K562 (cell line): ENCODE data around the gene AVPI1. TPM values are rescaled to one million over a fixed set of nuclear protein-coding genes. Genes with fewer than 3 reads are reported as not detected.

Experiments
- GABPA ChIP-seq: fragments of 200-800 bp; sonication (Bioruptor generic); conservative IDR thresholded peaks from 2 replicates; pipeline ENCODE4 v1.6.1; 2016; ENCODE audit warnings: low read depth, missing genetic modification characterization, missing compliant biosample characterization
- HDAC2 ChIP-seq: fragments of 450-650 bp; IDR thresholded peaks from 2 replicates; pipeline ENCODE4 v1.6.1; 2016; ENCODE audit warnings: mild to moderate bottlenecking
- MAZ ChIP-seq, 2 experiments: fragments of 450-650 bp in 1 of 2; sonication (generic) in 1 of 2; formaldehyde crosslinking; IDR thresholded peaks in 1 of 2; conservative IDR thresholded peaks in 1 of 2; 2 replicates each; pipeline versions ENCODE4 v1.4.0 to v1.5.0; 2020; ENCODE audit warnings: mild to moderate bottlenecking in 1 of 2, missing genetic modification reagents in 1 of 2
- NCOA2 ChIP-seq, 2 experiments: fragments of 450-650 bp; IDR thresholded peaks; 2 replicates each; pipeline ENCODE4 v1.6.1; 2018; ENCODE audit warnings: mild to moderate bottlenecking in 2 of 2, moderate library complexity in 1 of 2; ENCODE audit not compliant: partially characterized antibody in 2 of 2
- NFIC ChIP-seq: fragments of 450-650 bp; IDR thresholded peaks from 2 replicates; pipeline ENCODE4 v1.6.1; 2017; ENCODE audit warnings: mild to moderate bottlenecking, inconsistent platforms
- RBM14 ChIP-seq: fragments of 200-400 bp; formaldehyde crosslinking; IDR thresholded peaks from 2 replicates; pipeline ENCODE4 v1.6.1; 2018; ENCODE audit warnings: low read depth, mild to moderate bottlenecking, low read length, moderate library complexity, borderline replicate concordance; ENCODE audit not compliant: insufficient read depth
- SIN3A ChIP-seq, 2 experiments: fragments of 150-350 bp in 1 of 2; IDR thresholded peaks; 2 replicates each; pipeline ENCODE4 v1.6.1; 2011 to 2016; ENCODE audit warnings: borderline replicate concordance in 2 of 2, low read depth in 2 of 2, low read length in 2 of 2, mild to moderate bottlenecking in 2 of 2, moderate library complexity in 2 of 2; ENCODE audit not compliant: control insufficient read depth in 1 of 2
- VEZF1 ChIP-seq: fragments of 200-800 bp; sonication (Bioruptor generic); IDR thresholded peaks from 2 replicates; pipeline ENCODE4 v1.6.1; 2017; ENCODE audit warnings: missing genetic modification characterization, missing compliant biosample characterization
- ZBED1 ChIP-seq: IDR thresholded peaks from 2 replicates; pipeline ENCODE4 v1.6.1; 2014
- ZNF140 ChIP-seq: fragments of 250-450 bp; sonication (Bioruptor Pico); IDR thresholded peaks from 2 replicates; pipeline ENCODE4 v1.8.0; 2021; ENCODE audit warnings: moderate library complexity, mild to moderate bottlenecking, inconsistent platforms
- ZNF408 ChIP-seq: fragments of 250-450 bp; sonication (Bioruptor Pico); IDR thresholded peaks from 2 replicates; pipeline ENCODE4 v1.4.0; 2020; ENCODE audit warnings: low read depth, mild to moderate bottlenecking, moderate library complexity
- ZNF644 ChIP-seq: fragments of 200-800 bp; sonication (Bioruptor generic); IDR thresholded peaks from 2 replicates; pipeline ENCODE4 v1.6.1; 2016; ENCODE audit warnings: low read depth, missing genetic modification characterization, missing compliant biosample characterization
- ZNF740 ChIP-seq, 3 experiments: fragments of 200-800 bp in 1 of 3; sonication (Bioruptor generic) in 1 of 3; sonication (generic) in 1 of 3; formaldehyde crosslinking in 1 of 3; IDR thresholded peaks; 2 replicates each; pipeline versions ENCODE4 v1.6.1 to v1.8.0; 2016 to 2022; ENCODE audit warnings: mild to moderate bottlenecking in 2 of 3, missing compliant biosample characterization in 2 of 3, missing genetic modification characterization in 2 of 3, missing genetic modification reagents in 1 of 3
- polyA plus RNA-seq, 8 experiments: library from polyadenylated mRNA; depleted of rRNA in 4 of 8; stranded (reverse) in 5 of 8; unstranded in 3 of 8; fragments of >200 nt; fragmentation: Nextera tagmentation in 2 of 8; fragmentation: Illumina TruSeq in 1 of 8; extraction: Ambion mirVana in 2 of 8; extraction: Trizol in 1 of 8; gene quantifications; 2 replicates each; pipeline versions ENCODE4 v1.2.1 to v1.2.3, GENCODE V29; 2011 to 2014; ENCODE audit warnings: inconsistent platforms in 1 of 8, missing spikeins in 1 of 8
- total RNA-seq, 7 experiments: library from RNA; depleted of rRNA in 6 of 7; stranded (reverse); fragments of >200 nt in 6 of 7; fragmentation: Illumina TruSeq in 2 of 7; extraction: Trizol in 2 of 7; gene quantifications; 2 replicates each; pipeline versions ENCODE4 v1.2.1 to v1.2.3, GENCODE V29; 2011 to 2021; ENCODE audit warnings: low replicate concordance in 1 of 7
- TF ChIP-seq, protein P1 (sequence below): sonication (generic); formaldehyde crosslinking; IDR thresholded peaks from 2 replicates; pipeline ENCODE4 v1.8.1; 2023; ENCODE audit warnings: mild to moderate bottlenecking, missing genetic modification reagents, moderate library complexity
- TF ChIP-seq, protein P2 (sequence below): IDR thresholded peaks from 2 replicates; pipeline ENCODE4 v1.6.1; 2011; ENCODE audit warnings: borderline replicate concordance, low read depth, mild to moderate bottlenecking, moderate library complexity, low read length; ENCODE audit not compliant: insufficient read depth, poor library complexity, severe bottlenecking
- TF ChIP-seq, protein P3 (sequence below): sonication (generic); formaldehyde crosslinking; IDR thresholded peaks from 2 replicates; pipeline ENCODE4 v1.8.0; 2022; ENCODE audit warnings: mild to moderate bottlenecking, missing genetic modification reagents, borderline replicate concordance

Gene AVPI1
- total and polyA plus RNA-seq, 9 of the 15 experiments (the other 6 are each of a cell fraction or from before 2014, with no cell fraction given) = 0.90 to 10.4 (median 7.4) TPM

- peak; percentile 88 for TF ChIP-seq VEZF1
- no peak for TF ChIP-seq ZNF740 (CRISPR knock-in tag; IDR thresholded peaks at IDR 0.05)
- no peak for TF ChIP-seq ZNF740 (tag; IDR thresholded peaks at IDR 0.05)
- peak; percentile 33 to 47; a peak in 2 of 4 replicates for TF ChIP-seq SIN3A (IDR thresholded peaks at IDR 0.05; ENCODE audit: borderline replicate concordance in 2 of 2, control insufficient read depth in 1 of 2, low read depth in 2 of 2, low read length in 2 of 2)
- TF ChIP-seq, protein P1, sequence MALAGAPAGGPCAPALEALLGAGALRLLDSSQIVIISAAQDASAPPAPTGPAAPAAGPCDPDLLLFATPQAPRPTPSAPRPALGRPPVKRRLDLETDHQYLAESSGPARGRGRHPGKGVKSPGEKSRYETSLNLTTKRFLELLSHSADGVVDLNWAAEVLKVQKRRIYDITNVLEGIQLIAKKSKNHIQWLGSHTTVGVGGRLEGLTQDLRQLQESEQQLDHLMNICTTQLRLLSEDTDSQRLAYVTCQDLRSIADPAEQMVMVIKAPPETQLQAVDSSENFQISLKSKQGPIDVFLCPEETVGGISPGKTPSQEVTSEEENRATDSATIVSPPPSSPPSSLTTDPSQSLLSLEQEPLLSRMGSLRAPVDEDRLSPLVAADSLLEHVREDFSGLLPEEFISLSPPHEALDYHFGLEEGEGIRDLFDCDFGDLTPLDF (CRISPR knock-in tag) = no peak; the same call in 1 of the 2 replicates
- TF ChIP-seq MAZ (CRISPR knock-in tag; conservative IDR thresholded peaks at IDR 0.05 in 1 of 2, IDR thresholded peaks at IDR 0.05 in 1 of 2) = peak; percentile 91 to 95
- TF ChIP-seq NCOA2 (IDR thresholded peaks at IDR 0.05; ENCODE audit: partially characterized antibody in 2 of 2) = no peak
- no peak for TF ChIP-seq RBM14
- TF ChIP-seq, protein P2, sequence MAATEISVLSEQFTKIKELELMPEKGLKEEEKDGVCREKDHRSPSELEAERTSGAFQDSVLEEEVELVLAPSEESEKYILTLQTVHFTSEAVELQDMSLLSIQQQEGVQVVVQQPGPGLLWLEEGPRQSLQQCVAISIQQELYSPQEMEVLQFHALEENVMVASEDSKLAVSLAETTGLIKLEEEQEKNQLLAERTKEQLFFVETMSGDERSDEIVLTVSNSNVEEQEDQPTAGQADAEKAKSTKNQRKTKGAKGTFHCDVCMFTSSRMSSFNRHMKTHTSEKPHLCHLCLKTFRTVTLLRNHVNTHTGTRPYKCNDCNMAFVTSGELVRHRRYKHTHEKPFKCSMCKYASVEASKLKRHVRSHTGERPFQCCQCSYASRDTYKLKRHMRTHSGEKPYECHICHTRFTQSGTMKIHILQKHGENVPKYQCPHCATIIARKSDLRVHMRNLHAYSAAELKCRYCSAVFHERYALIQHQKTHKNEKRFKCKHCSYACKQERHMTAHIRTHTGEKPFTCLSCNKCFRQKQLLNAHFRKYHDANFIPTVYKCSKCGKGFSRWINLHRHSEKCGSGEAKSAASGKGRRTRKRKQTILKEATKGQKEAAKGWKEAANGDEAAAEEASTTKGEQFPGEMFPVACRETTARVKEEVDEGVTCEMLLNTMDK = no peak
- TF ChIP-seq, protein P3, sequence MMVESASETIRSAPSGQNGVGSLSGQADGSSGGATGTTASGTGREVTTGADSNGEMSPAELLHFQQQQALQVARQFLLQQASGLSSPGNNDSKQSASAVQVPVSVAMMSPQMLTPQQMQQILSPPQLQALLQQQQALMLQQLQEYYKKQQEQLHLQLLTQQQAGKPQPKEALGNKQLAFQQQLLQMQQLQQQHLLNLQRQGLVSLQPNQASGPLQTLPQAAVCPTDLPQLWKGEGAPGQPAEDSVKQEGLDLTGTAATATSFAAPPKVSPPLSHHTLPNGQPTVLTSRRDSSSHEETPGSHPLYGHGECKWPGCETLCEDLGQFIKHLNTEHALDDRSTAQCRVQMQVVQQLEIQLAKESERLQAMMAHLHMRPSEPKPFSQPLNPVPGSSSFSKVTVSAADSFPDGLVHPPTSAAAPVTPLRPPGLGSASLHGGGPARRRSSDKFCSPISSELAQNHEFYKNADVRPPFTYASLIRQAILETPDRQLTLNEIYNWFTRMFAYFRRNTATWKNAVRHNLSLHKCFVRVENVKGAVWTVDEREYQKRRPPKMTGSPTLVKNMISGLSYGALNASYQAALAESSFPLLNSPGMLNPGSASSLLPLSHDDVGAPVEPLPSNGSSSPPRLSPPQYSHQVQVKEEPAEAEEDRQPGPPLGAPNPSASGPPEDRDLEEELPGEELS (CRISPR knock-in tag) = no peak
- TF ChIP-seq ZNF644 = no peak
- TF ChIP-seq ZNF408 (CRISPR knock-in tag) = no peak
- TF ChIP-seq ZNF140 (CRISPR knock-in tag) = no peak
- no peak for TF ChIP-seq ZBED1
- no peak for TF ChIP-seq HDAC2
- TF ChIP-seq NFIC = peak; percentile 81
- TF ChIP-seq GABPA (tag) = peak; percentile 25; the same call in 1 of the 2 replicates
Observed at GRCh38 chr10:97686962-97687784, at the start of gene AVPI1 (continued).
